Measurements from ENCODE around the gene DIDO1.

DNA sequence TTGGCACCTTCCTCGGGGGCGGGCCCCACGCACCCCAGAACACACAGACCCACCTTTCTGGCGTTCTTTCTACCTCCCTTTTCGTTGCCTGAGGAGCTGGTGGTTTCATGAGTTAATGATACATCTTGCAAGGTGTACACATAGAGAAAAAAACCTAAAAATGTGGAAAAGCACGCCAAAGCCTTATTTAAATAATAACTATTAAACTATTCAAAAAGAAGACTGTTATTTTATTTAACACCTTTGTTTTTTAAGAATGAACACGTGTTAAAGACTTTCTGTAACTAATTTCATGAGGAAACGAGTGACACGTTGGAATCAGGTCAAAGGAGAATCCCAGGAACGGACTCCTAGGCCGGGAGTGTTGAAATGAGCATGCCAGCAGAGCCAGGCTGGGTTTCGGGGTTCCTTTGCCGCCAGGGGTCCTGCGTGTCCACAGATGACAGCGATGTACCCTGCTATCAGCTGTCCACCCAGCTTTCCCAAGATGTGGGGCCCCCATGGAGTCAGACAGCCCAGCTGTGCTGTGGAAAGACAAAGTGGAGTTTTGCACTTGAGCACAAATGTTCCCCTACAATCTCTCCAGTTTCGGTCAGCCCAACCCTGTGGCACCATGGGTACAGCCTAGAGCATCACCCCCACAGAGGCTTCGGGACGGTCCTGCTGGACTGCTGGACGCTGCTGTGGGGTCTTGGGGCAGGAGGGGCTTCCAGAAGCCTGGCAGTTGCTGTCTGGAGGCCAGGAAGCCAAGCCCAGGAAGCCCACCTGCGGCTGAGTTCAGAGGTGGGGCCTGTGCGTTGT, 42.3 kb upstream of the DIDO1 start:
- TF ChIP-seq CTCF (IDR thresholded peaks at IDR 0.05) = no peak
- TF ChIP-seq EZH2 (IDR thresholded peaks at IDR 0.05; ENCODE audit: borderline replicate concordance, insufficient read depth, low read depth, low read length, poor library complexity, severe bottlenecking) = no peak

All from B cell (primary cell).